Gastrocnemius medialis (tissue), 4 donors: ENCODE results near the gene DNAAF1. TPM values are rescaled to one million over a fixed set of nuclear protein-coding genes. Genes with fewer than 3 reads are reported as not detected.

Experiments used
- ATAC-seq, 2 donors: fragments of 150-250 bp; one replicate each; pipeline ENCODE4 v1.9.1; 2016
- DNase-seq, 2 donors: peaks; one replicate each; pipeline ENCODE4 v3.0.0-alpha.2; 2019
- H3K27ac ChIP-seq, 4 donors: fragments of 200-600 bp; sonication (generic); 1 replicate in 1 of 4; 2 replicates in 3 of 4; pipeline ENCODE4 v1.5.1; 2016 to 2018; ENCODE audit warnings: mild to moderate bottlenecking in 2 of 4, moderate library complexity in 1 of 4
- H3K27me3 ChIP-seq, 3 donors: fragments of 200-600 bp; sonication (generic) in 2 of 3; 1 replicate in 1 of 3; 2 replicates in 2 of 3; pipeline versions ENCODE4 v1.5.1 to v1.6.0; 2016 to 2019; ENCODE audit warnings: mild to moderate bottlenecking in 1 of 3, moderate library complexity in 1 of 3
- H3K36me3 ChIP-seq, 2 donors: fragments of 200-600 bp; sonication (generic) in 1 of 2; one replicate each; pipeline ENCODE4 v1.5.1; 2017 to 2018
- H3K4me1 ChIP-seq, 2 donors: fragments of 200-600 bp; sonication (generic) in 1 of 2; one replicate each; pipeline ENCODE4 v1.5.1; 2016 to 2017; ENCODE audit warnings: mild to moderate bottlenecking in 2 of 2
- H3K4me3 ChIP-seq, 4 donors: fragments of 200-600 bp; sonication (generic) in 3 of 4; 1 replicate in 1 of 4; 2 replicates in 3 of 4; pipeline ENCODE4 v1.5.1; 2016 to 2019; ENCODE audit warnings: mild to moderate bottlenecking in 2 of 4
- H3K9me3 ChIP-seq, 3 donors: fragments of 200-600 bp; sonication (generic) in 2 of 3; 1 replicate in 1 of 3; 2 replicates in 2 of 3; pipeline ENCODE4 v1.5.1; 2016 to 2019
- POLR2A ChIP-seq, 2 donors: fragments of 450-650 bp; IDR thresholded peaks; one replicate each; pipeline ENCODE4 v1.6.1; 2017; ENCODE audit warnings: antibody characterized with exemption in 2 of 2, mild to moderate bottlenecking in 2 of 2, moderate library complexity in 2 of 2
- in situ Hi-C, 4 donors: fragments of 200-750 bp; cut with MboI; loops; one replicate each; pipeline versions ENCODE4 v1.15.0 to v1.8.0; 2017; ENCODE audit warnings: low sequenced_read_pairs in 4 of 4
- intact Hi-C: fragments of 100-400 bp; cut with DNase I; formaldehyde crosslinking; loops from one replicate; pipeline ENCODE4 v1.15.1; 2023; ENCODE audit warnings: low total_unique reads
- total RNA-seq, 4 donors: library from RNA; depleted of rRNA; stranded (reverse); fragments of >200 nt; gene quantifications; one replicate each; pipeline versions ENCODE4 v1.1.0 to v1.2.3, GENCODE V29; 2016
- TF ChIP-seq, protein P1 (sequence below), 5 experiments: fragments of 450-650 bp in 3 of 5; fragments of 200-600 bp in 2 of 5; sonication (generic) in 2 of 5; IDR thresholded peaks in 4 of 5; conservative IDR thresholded peaks in 1 of 5; 1 replicate in 4 of 5; 2 replicates in 1 of 5; pipeline ENCODE4 v1.5.1; 2016 to 2019; ENCODE audit warnings: antibody characterized with exemption in 5 of 5, mild to moderate bottlenecking in 3 of 5, moderate library complexity in 3 of 5

Gene DNAAF1
- total RNA-seq, 4 donors from 2014 or later, result not detected

DNA sequence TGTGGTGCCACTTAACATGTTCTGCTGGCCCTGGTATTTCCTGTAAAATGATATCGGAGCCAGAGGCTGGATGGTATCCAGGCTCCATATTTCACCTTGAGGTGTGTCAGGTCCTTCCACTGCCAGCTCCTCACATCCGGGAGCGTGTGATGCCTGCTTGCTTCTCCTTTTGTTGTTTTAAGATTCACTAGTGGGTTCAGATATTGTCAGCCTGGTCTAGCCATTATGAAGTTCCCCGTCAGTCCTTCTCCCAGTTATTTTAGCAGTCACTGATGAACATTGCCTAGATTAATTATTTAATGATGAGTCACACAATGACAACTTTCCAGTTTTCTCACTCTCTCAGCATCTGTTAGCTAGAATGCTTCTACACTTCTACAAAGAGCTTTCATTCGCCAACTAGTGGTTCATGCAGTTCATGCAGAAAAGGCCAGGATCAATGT, 11.3 kb downstream of the DNAAF1 start:
- H3K27ac ChIP-seq, result no peak overlapping the region
- no peak for DNase-seq
- H3K4me3 ChIP-seq, result no peak overlapping the region
- in situ Hi-C loops, result loop anchor here in 1 of 4 donors (25.0 kb wide), 1 partner anchor 194 kb away; the partner anchor contains the start of genes NECAB2 and OSGIN1
- H3K4me1 ChIP-seq, result no peaks in the 10 kb centered on the region
- ATAC-seq, result no peak
- H3K9me3 ChIP-seq, result no peaks in the 10 kb centered on the region
- no peaks in the 10 kb centered on the region for H3K36me3 ChIP-seq
- intact Hi-C loops, result no loop called here
- no peak for TF ChIP-seq POLR2A (IDR thresholded peaks at IDR 0.05)
- TF ChIP-seq, protein P1, sequence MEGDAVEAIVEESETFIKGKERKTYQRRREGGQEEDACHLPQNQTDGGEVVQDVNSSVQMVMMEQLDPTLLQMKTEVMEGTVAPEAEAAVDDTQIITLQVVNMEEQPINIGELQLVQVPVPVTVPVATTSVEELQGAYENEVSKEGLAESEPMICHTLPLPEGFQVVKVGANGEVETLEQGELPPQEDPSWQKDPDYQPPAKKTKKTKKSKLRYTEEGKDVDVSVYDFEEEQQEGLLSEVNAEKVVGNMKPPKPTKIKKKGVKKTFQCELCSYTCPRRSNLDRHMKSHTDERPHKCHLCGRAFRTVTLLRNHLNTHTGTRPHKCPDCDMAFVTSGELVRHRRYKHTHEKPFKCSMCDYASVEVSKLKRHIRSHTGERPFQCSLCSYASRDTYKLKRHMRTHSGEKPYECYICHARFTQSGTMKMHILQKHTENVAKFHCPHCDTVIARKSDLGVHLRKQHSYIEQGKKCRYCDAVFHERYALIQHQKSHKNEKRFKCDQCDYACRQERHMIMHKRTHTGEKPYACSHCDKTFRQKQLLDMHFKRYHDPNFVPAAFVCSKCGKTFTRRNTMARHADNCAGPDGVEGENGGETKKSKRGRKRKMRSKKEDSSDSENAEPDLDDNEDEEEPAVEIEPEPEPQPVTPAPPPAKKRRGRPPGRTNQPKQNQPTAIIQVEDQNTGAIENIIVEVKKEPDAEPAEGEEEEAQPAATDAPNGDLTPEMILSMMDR (IDR thresholded peaks at IDR 0.05 in 4 of 5, conservative IDR thresholded peaks at IDR 0.05 in 1 of 5), result no peak
- H3K27me3 ChIP-seq, result peaks cover 0 to 11% (median 3%) of the 10 kb centered on the region in 3 donors

DNA sequence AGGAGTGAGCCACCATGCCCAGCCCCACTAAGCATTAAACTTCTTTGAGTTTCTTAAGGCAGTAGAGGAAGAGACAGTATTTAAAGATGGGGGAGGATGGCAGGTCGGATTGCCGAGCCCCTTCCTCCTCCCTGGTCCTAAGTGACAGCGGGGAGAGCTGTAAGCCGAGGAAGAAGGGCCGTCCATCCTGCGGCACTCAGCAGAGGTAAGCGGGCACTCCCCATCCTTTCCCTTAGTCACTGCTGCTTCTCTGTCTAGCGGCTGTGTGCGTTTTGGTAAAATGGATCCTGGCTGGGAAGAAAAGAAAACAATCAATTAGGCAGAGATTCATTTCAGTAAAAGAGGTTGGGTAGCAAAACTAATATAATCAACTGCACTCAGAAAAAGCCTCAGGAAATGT, 13.9 kb downstream of the DNAAF1 start:
- Histone ChIP-seq H3K27ac (no peak overlapping the region), H3K4me1 (no peaks in the 10 kb centered on the region), H3K27me3 (peaks cover 0 to 11% (median 3%) of the 10 kb centered on the region in 3 donors), H3K4me3 (no peak overlapping the region), H3K9me3 (no peaks in the 10 kb centered on the region), H3K36me3 (no peaks in the 10 kb centered on the region)
- intact Hi-C loops, result no loop called here
- TF ChIP-seq, protein P1 (IDR thresholded peaks at IDR 0.05 in 4 of 5, conservative IDR thresholded peaks at IDR 0.05 in 1 of 5), result no peak
- TF ChIP-seq POLR2A (IDR thresholded peaks at IDR 0.05), result no peak
- ATAC-seq (no peak), DNase-seq (no peak)
- in situ Hi-C loops, result loop anchor here in 1 of 4 donors (25.0 kb wide), 1 partner anchor 197 kb away; the partner anchor contains the start of genes NECAB2 and OSGIN1

DNA sequence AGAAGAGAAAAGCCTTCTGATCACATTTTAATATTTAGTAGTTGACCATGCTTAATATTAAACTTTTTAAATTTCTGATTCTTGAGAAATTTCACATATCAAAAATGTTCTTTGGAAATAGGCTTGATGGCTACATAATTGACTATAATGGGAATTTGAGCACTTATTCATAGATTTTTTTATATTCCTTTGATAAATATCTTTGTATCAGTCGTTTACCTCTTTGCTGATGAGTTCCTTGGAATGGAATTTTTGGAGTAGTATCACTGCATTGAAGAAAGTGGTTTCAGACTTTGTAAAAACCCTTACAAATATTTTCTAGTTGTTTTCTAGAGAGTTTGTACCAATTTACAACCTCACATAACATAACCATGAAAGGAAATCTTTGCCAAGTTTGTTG, 14.7 kb downstream of the DNAAF1 start:
- ATAC-seq (no peak), DNase-seq (no peak)
- Histone ChIP-seq H3K36me3 (no peaks in the 10 kb centered on the region), H3K27me3 (peaks cover 0 to 11% (median 3%) of the 10 kb centered on the region in 3 donors), H3K4me3 (no peak overlapping the region), H3K4me1 (no peaks in the 10 kb centered on the region), H3K9me3 (no peaks in the 10 kb centered on the region), H3K27ac (no peak overlapping the region)
- TF ChIP-seq POLR2A (IDR thresholded peaks at IDR 0.05), result no peak
- TF ChIP-seq, protein P1 (IDR thresholded peaks at IDR 0.05 in 4 of 5, conservative IDR thresholded peaks at IDR 0.05 in 1 of 5), result no peak
- intact Hi-C loops, result no loop called here
- in situ Hi-C loops, result loop anchor here in 1 of 4 donors (25.0 kb wide), 1 partner anchor 197 kb away; the partner anchor contains the start of genes NECAB2 and OSGIN1

DNA sequence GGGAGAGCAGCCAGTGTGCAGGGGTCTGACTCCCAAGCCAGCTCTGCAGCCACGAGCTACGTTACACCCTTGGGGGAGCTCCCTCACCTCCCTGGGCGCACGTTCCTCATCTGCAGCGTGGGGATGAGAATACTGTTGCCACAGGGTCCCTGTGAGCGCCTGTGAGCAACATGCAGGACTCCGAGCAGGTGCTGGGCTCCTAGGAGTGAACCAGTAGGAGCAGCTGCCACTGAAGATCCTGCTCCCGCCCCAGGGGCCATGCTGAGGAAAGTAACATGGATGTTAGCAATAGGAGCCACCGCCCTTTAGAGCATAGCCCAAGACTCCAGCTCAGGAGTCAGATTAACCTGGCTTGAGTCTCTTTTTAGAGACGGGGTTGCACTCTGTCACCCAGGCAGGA, 15.9 kb downstream of the DNAAF1 start:
- H3K27me3 ChIP-seq, result peaks cover 0 to 11% (median 3%) of the 10 kb centered on the region in 3 donors
- intact Hi-C loops, result no loop called here
- ATAC-seq (no peak), DNase-seq (no peak)
- H3K36me3 ChIP-seq, result no peaks in the 10 kb centered on the region
- H3K9me3 ChIP-seq, result no peaks in the 10 kb centered on the region
- H3K4me3 ChIP-seq, result no peak overlapping the region
- TF ChIP-seq, protein P1 (IDR thresholded peaks at IDR 0.05 in 4 of 5, conservative IDR thresholded peaks at IDR 0.05 in 1 of 5), result no peak
- no peak for TF ChIP-seq POLR2A (IDR thresholded peaks at IDR 0.05)
- no peak overlapping the region for H3K27ac ChIP-seq
- in situ Hi-C loops, result loop anchor here in 1 of 4 donors (25.0 kb wide), 1 partner anchor 199 kb away; the partner anchor contains the start of genes NECAB2 and OSGIN1
- H3K4me1 ChIP-seq, result no peaks in the 10 kb centered on the region
